HG03342 (cell line): ENCODE data around the gene POLDIP3.
A peak's percentile ranks its signal among the peaks of the same experiment; 100 is the strongest.
"Not testable (repeated sequence)": the region's sequence is repeated elsewhere in the genome, so short reads cannot be mapped to it uniquely, and the experiment has no call there.

Experiments
- ATAC-seq: cut with Tn5 transposase; IDR thresholded peaks from one replicate; pipeline ENCODE4 v1.9.1; 2021; ENCODE audit warnings: mild to moderate bottlenecking, moderate library complexity; ENCODE audit not compliant: unreplicated experiment

Gene POLDIP3

GRCh38 chr22:42587588-42588175 is 27.0 kb downstream of the POLDIP3 start:
- no peak for ATAC-seq

- no peak for ATAC-seq
Observed at GRCh38 chr22:42586381-42586780, 28.3 kb downstream of the POLDIP3 start.

GRCh38 chr22:42585096-42585495 is 29.6 kb downstream of the POLDIP3 start:
- ATAC-seq = no peak

GRCh38 chr22:42584364-42584940 is 30.2 kb downstream of the POLDIP3 start:
- ATAC-seq = no peak

GRCh38 chr22:42582987-42583386 is 31.7 kb downstream of the POLDIP3 start:
- ATAC-seq = no peak

GRCh38 chr22:42581762-42582716 is 32.6 kb downstream of the POLDIP3 start:
- ATAC-seq = peak; percentile 51

GRCh38 chr22:42581194-42581761 is 33.4 kb downstream of the POLDIP3 start:
- ATAC-seq = peak; percentile 14

GRCh38 chr22:42580040-42580439 is 34.6 kb downstream of the POLDIP3 start:
- ATAC-seq = not testable (repeated sequence)

- ATAC-seq = no peak
Observed at GRCh38 chr22:42577623-42578240, 37.0 kb downstream of the POLDIP3 start.

GRCh38 chr22:42577141-42577540 is 37.5 kb downstream of the POLDIP3 start:
- ATAC-seq = not testable (repeated sequence)

- not testable (repeated sequence) for ATAC-seq
Observed at GRCh38 chr22:42575996-42576574, 38.6 kb downstream of the POLDIP3 start.

GRCh38 chr22:42574468-42574867 is 40.2 kb downstream of the POLDIP3 start:
- not testable (repeated sequence) for ATAC-seq

GRCh38 chr22:42574046-42574445 is 40.6 kb downstream of the POLDIP3 start:
- ATAC-seq = not testable (repeated sequence)

- ATAC-seq = not testable (repeated sequence)
Observed at GRCh38 chr22:42571068-42571467, 43.6 kb downstream of the POLDIP3 start.

GRCh38 chr22:42570580-42570979 is 44.1 kb downstream of the POLDIP3 start:
- not testable (repeated sequence) for ATAC-seq

- not testable (repeated sequence) for ATAC-seq
Observed at GRCh38 chr22:42567950-42568349, 46.7 kb downstream of the POLDIP3 start.

GRCh38 chr22:42565956-42566355 is 48.7 kb downstream of the POLDIP3 start:
- no peak for ATAC-seq

- ATAC-seq = no peak
Observed at GRCh38 chr22:42564699-42565098, 50.0 kb downstream of the POLDIP3 start.

GRCh38 chr22:42563943-42564342 is 50.7 kb downstream of the POLDIP3 start:
- not testable (repeated sequence) for ATAC-seq

GRCh38 chr22:42562684-42563083 is 52.0 kb downstream of the POLDIP3 start:
- no peak for ATAC-seq
